ENCODE results near the gene CHST11. TPM values are rescaled to one million over a fixed set of nuclear protein-coding genes. Genes with fewer than 3 reads are reported as not detected.

The CHST11 gene
- total and polyA plus RNA-seq, 2 of the 4 experiments (the other 2 are of a cell fraction) = 1.4 to 2.7 TPM

DNA sequence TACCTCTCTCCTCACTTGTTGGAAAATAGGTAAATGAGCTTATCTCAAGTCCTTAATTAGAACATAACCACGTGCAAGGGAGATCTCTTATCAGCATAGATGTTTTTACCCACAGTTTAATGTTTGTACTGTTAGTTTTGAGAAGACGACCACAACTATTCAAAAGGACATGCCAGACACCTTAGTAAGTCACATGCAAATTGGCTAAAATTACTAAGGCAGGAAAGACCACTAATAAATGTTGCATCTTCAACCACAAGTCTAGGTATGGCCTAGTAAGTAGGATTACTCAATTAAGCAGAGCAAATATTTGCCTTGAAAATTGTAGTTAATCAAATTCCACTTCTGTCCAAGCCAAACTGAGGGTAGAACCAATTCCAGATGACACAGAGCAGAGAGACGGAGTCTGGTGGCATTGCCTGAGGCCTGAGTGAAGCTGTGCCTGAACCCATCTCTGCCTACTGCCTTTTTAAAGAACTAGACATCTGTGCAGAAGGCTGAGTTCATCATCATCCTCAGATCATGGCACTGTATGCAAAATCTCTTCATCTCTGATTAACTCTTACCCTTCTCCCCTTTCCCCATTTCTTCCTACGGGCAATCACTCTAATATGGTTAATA, 29.7 kb upstream of the CHST11 start:
- Histone ChIP-seq H2AK5ac (ENCODE audit: low read depth, low read length) (no peak overlapping the region), H3K27ac (ENCODE audit: insufficient read depth, low read length) (no peak overlapping the region), H4K91ac (ENCODE audit: insufficient read depth, low read depth, low read length) (no peak overlapping the region), H3K18ac (ENCODE audit: low read depth, low read length) (no peak overlapping the region), H3K9ac (ENCODE audit: low read depth, low read length) (no peak overlapping the region), H2BK15ac (ENCODE audit: low read depth, low read length) (no peak overlapping the region), H2AFZ (replicated peaks; ENCODE audit: low read length, poor library complexity) (no peak overlapping the region), H3K4me2 (ENCODE audit: low read depth, low read length) (no peak overlapping the region), H2BK20ac (ENCODE audit: low read depth, low read length) (no peak overlapping the region), H3K36me3 (ENCODE audit: control insufficient read depth, insufficient read depth, low read length) (no peaks in the 10 kb centered on the region), H3K4ac (ENCODE audit: low read depth, low read length) (no peak overlapping the region), H3K14ac (replicated peaks; ENCODE audit: low read depth, low read length) (no peak overlapping the region), H3K79me1 (ENCODE audit: low read depth in 1 of 2, low read length in 2 of 2) (no peaks in the 10 kb centered on the region), H4K8ac (ENCODE audit: low read depth in 2 of 2, low read length in 2 of 2) (no peak overlapping the region), H3K23ac (ENCODE audit: low read depth, low read length) (no peak overlapping the region), H3K9me3 (ENCODE audit: control insufficient read depth, insufficient read depth, low read length) (no peaks in the 10 kb centered on the region; the same call in 1 of the 2 replicates), H3K27me3 (ENCODE audit: control insufficient read depth, insufficient read depth, low read length) (peaks cover 59% of the 10 kb centered on the region), H2AK9ac (replicated peaks; ENCODE audit: low read depth, low read length, poor library complexity) (no peak overlapping the region), H4K20me1 (ENCODE audit: insufficient read depth, low read length) (no peaks in the 10 kb centered on the region), H3K4me1 (ENCODE audit: control insufficient read depth, insufficient read depth, low read length) (peaks cover 2% of the 10 kb centered on the region; the same call in 1 of the 2 replicates), H3K9me1 (ENCODE audit: insufficient read depth, low read length) (no peaks in the 10 kb centered on the region), H3K4me3 (ENCODE audit: insufficient read depth, low read depth, low read length) (no peak overlapping the region), H4K5ac (ENCODE audit: low read depth, low read length) (no peak overlapping the region), H2BK120ac (ENCODE audit: low read depth, low read length) (no peak overlapping the region), H2BK5ac (ENCODE audit: low read depth, low read length, poor library complexity, severe bottlenecking) (no peak overlapping the region), H3K56ac (ENCODE audit: extremely low read depth, insufficient read depth, low read length) (no peak overlapping the region)
- ChIA-PET POLR2A (ENCODE audit: unreplicated experiment) (no interaction called here), CTCF (no interaction called here)
- peak; percentile 78 for TF ChIP-seq BHLHE40 (IDR thresholded peaks at IDR 0.05; ENCODE audit: low read depth, low read length)
- TF ChIP-seq NFE2L2 (IDR thresholded peaks at IDR 0.05; ENCODE audit: low read depth, low read length) = no peak
- TF ChIP-seq RAD21 (IDR thresholded peaks at IDR 0.05; ENCODE audit: low read length) = no peak
- TF ChIP-seq, protein P1, sequence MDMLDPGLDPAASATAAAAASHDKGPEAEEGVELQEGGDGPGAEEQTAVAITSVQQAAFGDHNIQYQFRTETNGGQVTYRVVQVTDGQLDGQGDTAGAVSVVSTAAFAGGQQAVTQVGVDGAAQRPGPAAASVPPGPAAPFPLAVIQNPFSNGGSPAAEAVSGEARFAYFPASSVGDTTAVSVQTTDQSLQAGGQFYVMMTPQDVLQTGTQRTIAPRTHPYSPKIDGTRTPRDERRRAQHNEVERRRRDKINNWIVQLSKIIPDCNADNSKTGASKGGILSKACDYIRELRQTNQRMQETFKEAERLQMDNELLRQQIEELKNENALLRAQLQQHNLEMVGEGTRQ (IDR thresholded peaks at IDR 0.05; ENCODE audit: low read depth, low read length) = no peak
- peak; percentile 36; the same call in 1 of the 2 replicates for TF ChIP-seq CEBPB (IDR thresholded peaks at IDR 0.05; ENCODE audit: low read depth, low read length)
- no peak for TF ChIP-seq MAZ (IDR thresholded peaks at IDR 0.05; ENCODE audit: borderline replicate concordance, low read depth, low read length)
- no TSS peak for BruUV-seq (replicated peaks)
- peak; percentile 69 for ATAC-seq (ENCODE audit: low read depth)
- dilution Hi-C loops (cut with HindIII; ENCODE audit: low sequenced_read_pairs, unreplicated experiment) (no loop called here), in situ Hi-C loops (cut with MboI; ENCODE audit: low sequenced_read_pairs) (no loop called here), intact Hi-C loops (cut with micrococcal nuclease) (no loop called here)
- WGBS, 2 experiments (ENCODE audit: extremely low coverage in 2 of 2, insufficient read length in 1 of 2) = no CpG with 5 or more reads among the region's 4 CpGs
- peak; percentile 70 for DNase-seq
